ENCODE data around the gene PTPRR.
"Not testable (repeated sequence)": the region's sequence is repeated elsewhere in the genome, so short reads cannot be mapped to it uniquely, and the experiment has no call there.

PTPRR gene

DNA sequence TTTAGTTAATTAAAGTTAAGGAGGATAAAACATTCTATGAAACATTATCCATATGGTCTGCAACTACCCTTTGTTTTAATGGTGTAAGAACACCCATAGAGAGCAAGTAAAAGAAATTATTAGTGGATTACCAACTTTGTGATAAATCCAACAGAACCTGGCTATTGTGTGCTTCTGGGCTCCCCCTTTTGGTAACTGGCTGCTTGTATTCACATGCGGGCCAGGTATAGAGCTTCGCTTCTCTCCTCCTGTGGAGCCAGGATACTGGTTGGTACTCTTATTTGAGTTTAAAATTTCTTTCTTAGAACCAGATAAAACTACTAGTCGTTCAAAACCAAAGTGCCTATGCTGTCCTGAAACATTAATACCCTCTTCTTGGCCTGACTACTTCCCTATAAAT lies 81.0 kb downstream of the PTPRR start:
- DNase-seq (ENCODE audit: low spot score), result no peak

- no peak for DNase-seq (ENCODE audit: low spot score)
Measured at GRCh38 chr12:70838127-70838526, 82.4 kb downstream of the PTPRR start.

DNA sequence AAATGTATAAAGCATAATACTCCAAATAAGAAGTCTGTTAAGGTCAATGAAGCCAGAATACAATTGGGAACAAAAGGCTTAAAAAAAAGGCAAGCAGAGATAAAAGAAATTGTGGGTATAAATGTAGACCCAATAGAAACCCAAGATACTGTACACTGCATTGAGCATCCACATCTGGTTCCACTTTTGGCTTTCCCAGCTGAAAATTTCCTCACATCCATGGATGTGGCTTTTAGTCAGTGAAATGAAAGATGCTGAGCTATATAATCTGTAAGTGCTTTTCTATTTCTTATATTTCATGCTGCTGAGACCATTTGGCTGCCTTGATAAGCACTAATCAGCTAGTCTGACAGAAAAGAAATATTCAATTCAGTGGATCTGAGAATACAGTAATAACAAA lies 83.5 kb downstream of the PTPRR start:
- no peak for DNase-seq (ENCODE audit: low spot score)

DNA sequence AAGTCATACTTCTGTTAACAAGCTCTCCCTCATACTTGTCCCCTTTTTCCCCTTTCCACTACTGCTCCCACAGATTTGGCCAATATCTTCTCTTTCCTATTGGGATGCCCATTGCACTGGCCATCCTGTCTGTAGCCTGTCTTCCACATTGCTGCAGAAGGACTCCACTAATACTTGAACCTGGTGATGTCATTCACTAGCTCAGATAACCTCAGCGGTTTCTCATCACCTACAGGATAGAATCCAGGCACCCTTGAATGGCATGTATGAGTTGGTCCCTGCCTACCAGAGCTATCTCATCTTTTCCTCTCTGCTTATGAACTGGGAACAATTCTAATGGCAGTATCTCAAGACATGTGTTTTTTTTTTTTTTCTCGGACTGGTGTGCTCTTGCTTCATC lies 84.6 kb downstream of the PTPRR start:
- DNase-seq (ENCODE audit: low spot score), result no peak

- no peak for DNase-seq (ENCODE audit: low spot score)
Measured at GRCh38 chr12:70831543-70831942, 89.0 kb downstream of the PTPRR start.

DNA sequence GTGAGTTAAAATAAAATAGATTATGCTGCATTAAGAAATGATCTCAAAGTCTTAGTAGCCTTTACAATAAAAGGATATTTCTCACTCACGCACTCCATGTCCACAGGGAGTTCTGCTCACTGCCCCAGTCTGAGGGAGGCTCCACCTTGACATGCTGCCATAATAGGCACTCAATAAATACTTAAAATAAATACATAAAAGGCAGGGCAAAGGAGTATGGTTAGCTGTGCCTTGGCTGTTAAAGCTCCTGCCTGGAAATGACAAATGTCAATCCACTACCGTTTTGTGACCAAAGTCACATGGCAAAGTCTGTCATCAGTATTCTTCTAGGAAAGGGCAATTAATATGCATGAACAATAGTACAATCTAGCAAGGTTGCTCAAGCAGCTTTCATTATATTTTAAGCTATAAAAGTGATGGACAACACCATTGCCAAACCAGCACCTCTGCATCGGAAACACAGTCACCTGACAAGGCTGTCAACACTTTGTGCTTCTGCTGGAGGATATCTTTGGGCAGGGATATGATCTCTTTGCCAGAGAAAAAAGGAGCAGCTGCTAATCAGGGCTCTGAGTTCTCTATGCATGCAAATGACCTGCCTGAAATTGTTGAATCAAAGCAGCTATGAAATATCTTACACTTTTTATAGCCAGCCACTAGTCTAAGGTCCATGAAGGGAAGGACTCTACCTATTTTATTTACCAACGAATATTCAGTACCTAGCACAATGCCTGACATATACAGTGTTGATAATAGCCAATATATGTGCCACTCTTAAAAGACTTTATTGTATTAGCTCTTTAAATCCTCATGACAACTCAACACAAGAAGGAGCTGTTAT lies 90.1 kb downstream of the PTPRR start:
- DNase-seq (ENCODE audit: low spot score), result no peak

DNA sequence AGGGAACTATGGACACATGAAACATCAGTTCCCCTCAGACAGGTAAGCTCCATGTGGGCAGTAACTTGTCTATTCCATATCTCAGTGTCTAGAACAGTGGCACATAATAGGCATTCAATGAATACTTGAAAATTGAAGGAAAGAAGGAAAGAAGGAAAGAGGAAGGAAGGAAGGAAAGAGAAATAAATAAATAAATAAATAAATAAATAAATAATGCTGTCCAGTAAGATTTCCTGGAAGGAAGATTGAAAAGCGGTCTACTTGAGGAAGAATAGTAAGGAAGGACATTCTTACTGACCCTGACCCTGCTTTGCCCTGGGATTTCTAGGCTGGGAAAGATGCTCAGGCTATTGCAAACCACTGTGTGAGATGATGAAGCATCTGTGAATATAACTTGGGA lies 91.5 kb downstream of the PTPRR start:
- no peak for DNase-seq (ENCODE audit: low spot score)

DNA sequence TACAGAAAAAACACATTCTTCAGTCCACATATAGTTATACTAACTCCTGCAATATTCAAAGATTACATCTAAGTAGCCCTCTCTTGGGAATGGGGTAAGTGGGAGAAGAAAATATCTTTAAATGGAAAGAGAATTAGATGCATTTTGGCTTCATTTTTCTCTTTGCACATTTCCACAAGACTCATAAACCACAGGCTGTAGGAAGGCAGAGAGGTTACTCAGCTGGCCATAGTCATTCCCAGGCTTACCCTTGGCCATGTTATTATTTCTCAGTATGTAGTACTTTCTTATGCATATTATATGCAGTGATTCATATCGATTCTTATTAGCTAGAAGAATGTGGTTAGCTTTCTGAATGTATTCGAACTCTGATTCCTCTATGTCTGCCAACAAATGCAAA lies 92.2 kb downstream of the PTPRR start:
- no peak for DNase-seq (ENCODE audit: low spot score)

DNA sequence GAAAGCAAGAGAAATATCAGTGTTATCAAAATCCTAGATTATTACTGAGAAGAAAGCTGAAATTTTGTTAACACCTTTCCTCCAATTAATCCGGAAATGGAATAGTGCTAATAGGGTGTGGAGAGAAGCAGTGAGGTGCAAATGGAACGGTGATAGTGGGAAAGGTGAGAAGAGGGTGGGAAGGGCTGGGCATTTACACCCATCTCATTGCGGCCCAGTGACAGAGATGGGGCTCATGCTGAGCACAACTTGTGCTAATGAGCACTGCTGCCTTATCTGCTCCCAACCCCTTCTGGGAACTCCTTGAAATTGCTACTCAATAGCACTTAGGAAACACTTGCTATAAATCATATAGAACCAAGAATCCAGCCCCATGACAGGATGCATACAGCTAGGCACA lies 94.4 kb downstream of the PTPRR start:
- no peak for DNase-seq (ENCODE audit: low spot score)

DNA sequence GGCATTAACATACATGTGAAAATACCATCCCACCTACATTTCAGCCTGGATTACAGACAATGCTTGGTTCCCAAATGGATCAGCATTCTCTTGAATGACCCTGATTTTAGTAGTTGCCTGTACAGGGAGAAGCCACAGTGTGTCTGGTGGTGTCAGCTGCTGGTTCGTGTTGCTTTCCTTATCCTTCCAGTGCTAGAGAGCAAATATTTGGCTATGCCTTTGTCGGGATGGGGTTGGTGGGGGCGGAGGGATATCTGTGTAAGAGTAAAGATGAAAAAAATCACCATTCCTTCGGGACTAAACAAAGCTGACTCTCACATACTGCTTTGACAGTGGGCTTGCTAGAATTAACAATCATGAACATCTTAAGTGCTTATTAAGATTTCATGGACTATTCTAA lies 96.0 kb downstream of the PTPRR start:
- DNase-seq (ENCODE audit: low spot score), result no peak

DNA sequence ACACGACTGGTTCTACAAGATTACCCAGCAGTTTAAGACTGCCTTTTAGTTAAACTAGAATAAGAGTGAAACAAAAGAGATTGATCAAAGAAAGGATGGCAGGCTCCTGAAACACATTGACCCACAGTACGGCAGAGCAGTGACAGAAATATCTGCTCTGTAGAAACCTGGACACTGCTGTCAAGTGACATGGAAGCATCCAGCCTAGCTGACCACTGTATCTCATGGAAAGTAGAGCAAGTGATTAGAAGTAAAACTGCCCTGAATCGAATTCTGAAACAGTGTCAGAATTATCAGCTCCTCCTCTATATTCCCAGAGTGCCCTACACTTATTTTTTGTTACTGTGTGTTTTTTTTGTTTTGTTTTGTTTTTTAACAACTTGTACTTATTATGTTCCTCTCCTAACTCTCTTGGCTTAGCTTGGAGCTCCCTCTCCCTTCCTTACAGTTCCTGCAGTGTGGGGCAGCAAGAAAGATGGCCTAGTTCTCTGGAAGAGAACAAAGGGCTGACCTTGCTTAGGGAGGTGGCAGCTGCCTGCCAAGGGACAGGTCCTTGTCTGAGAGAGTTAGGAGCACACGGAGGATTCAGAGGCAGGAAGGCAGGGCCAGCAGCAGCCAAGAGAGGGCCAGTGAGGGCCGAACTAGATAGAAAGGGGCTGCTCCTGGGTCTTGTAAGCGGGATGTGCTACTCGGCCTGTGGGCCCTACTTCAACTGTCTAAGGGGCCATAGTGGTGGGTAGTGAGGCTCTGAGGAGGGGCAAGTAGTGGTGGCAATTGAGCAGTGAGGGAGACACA lies 97.2 kb downstream of the PTPRR start:
- no peak for DNase-seq (ENCODE audit: low spot score)

DNA sequence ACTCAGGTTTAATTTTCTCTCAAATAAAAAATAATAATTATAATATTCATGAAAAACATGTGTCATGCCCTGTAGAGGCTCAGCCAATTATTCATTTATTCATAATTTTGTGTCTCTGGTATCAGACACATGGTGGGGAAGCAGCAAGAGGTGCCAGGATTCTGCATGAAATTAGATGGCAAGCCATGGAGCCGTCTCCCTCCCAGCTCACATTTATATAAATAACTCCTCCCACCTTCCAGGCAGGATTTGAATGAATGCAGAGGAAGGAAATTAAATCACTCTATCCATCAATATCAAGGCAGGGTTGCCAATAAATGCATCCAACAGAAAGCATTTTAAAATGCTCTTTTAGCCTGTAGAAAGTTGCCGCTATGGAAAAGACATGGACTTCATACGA lies 98.1 kb downstream of the PTPRR start:
- no peak for DNase-seq (ENCODE audit: low spot score)

DNA sequence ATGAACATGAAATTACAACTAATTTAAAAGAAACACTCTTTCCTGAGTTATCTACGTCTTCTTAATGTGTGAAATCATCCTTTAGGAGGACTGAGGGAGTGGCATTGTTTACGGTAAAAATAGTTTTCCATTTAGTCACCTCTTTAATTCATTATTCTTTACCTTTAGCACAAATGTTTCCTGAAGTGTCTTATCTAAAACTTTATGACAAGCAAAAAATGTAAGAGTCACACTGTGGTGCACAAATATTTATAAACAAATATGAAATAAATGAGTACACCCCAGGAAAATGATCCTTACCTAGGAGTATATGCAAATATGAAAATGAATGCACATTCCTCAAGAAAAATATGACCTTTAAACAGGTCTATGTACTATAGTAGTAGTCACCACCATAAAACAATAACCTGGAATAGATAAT lies 104.6 kb downstream of the PTPRR start:
- no peak for DNase-seq (ENCODE audit: low spot score)

DNA sequence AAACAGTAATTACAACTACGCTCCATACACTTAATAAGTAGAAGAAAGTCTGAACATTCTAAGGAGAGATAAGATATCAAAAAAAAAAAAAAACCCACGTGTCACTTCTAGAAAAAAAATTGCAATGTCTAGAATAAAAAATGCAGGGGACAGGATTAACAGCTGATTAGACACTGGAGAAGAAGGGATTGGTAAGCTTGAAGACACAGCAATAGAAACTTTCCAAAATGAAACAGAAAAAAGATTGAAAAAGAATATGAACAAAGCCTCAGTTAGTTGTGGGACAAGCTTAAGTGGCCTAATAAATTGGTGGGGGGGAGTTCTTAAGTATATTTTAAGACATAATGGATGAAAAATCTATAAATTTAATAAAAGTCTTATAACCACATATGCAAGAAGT lies 105.5 kb downstream of the PTPRR start:
- DNase-seq (ENCODE audit: low spot score), result no peak

DNA sequence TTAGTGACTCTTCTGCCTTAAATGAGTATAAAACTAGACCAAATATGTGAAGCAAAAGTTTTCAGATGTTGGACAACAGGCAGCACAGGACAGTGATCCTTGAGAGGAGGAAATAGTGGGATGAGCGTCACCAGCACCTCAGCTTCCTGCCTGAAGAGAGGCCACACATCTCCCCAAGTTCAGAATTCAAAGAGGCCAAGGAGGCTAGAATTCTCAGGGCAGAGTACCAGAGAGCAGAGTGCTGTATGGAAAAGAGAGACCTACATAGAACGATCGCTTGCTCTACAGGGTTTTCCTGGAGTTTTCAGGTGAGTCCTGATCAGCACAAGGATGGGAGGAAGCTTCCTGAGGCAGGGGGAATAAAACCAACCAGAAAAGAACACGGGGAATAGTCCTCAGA lies 107.0 kb downstream of the PTPRR start:
- no peak for DNase-seq (ENCODE audit: low spot score)

DNA sequence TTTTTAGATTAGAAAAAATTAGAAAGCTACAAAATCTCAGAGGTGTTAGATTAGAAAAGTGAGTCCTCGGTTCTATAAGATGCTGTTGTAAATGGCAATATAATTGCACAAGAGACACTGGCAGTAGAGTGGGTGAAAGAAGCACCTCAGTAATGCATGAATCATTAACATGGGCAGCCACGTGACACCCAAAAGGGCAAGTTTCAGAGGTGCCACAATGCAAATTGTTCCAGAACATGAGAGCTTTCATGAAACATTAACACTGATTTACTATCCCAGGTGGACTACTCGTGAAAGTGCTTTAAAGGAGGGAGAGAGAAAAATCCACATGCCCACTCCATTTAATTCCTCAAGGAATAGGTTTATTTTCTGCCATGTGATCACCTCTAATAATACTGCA lies 108.4 kb downstream of the PTPRR start:
- DNase-seq (ENCODE audit: low spot score), result no peak

DNA sequence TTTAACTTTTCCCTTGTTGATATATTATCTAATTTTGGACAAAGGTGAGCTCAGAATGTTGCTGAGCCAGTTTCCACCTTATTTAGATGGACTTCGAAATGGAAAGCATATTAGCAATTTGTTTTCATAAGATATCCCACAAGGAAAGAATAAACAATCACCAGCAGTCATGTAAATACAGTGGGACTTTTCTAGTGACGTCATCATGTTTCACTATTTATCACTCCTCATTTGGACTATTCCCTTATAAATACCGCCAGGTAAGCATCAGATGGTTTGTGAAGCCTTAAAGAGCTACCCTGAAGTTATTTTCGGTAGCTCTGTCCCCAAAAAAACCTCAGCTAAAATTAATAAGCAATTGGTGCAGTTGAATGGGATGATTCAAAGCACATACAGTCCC lies 110.7 kb downstream of the PTPRR start:
- no peak for DNase-seq (ENCODE audit: low spot score)

DNA sequence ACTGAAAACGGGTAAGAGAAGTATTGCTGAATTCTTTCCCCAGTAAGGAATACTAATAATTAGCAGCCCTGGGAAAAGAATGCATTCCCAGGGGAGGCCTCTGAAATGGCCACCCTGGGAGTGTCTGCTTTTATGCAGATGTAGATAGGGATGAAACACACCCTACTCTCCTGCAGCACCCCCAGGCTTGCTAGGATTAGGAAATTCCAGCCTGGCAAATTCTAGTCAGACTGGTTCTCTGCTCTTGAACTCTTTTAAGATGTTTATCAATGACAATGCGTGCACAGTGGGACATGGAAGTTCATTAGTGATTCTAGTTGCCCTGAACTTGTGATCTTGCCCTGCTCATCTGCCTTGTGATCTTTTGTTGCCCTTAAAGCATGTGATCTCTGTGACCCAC lies 112.5 kb downstream of the PTPRR start:
- not testable (repeated sequence) for DNase-seq (ENCODE audit: low spot score)

DNA sequence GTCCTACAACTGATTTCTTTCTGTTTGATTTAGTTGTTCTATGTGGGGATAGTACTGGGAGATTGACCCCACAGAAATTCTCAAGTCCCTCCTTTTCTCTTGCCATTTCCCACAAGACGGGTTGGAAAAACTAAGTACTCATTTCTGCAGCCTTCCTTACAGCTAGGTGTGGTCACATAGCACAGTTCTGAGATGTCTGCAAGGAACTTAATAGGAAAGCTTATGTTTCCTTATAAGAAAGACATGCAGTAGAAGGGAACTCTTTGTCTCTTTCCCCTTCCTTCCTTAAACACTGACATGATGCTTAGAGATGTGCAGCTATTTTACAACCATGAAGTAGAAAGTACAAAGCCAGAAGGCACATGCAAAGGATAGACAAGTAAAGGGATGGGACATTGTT lies 113.7 kb downstream of the PTPRR start:
- DNase-seq (ENCODE audit: low spot score), result no peak

DNA sequence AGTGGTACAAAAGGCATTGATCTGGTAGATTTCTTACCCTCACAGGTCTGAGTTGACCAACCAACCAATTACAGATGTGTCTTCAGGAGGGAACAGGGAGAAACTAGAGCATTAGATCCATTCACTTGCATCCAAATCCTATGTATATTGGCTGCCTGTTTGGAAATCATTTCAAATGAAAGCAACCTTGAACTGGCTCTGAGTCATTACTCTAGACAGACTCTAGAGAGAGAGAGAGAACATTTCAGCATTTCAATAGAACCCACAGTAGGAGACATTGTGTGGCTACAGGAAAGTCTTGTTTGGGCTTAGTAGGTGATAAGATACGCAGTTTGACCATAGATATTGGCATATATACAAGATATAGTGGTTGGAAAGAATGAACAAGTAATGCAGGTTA lies 114.5 kb downstream of the PTPRR start:
- no peak for DNase-seq (ENCODE audit: low spot score)

DNA sequence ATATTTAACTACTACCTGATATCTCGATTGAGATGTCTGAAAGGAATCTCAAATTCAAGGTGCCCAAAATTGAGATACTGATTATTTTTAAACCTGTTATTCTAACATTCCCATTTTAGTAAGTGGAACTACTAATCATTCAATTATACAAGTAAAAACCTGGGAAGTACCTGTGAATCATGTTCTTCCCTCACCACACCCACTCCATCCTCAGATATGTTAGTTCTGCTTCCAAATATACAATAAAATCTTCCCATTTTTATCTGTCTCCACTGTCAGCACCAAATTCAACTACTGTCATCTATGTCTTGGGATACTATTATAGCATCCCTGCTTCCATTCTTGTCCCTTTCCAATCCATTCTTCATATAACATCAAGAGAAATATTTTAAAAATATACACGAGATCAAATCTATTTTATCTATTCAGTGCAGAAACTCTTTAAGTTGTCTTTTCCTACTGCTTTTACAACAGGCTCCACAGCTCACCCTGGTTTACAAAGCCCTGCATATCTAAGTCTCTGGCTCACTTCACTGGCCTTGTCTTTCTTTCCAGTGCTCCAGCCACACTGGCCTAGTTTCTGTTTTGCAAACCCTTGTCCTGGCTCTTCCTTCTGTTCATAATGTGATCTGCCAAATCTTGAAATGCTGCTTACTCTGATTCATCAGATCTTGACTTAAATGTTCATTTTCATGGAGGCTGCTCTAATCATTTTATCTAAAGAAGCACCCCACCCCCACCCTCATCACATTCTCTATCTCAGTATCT lies 122.3 kb downstream of the PTPRR start:
- DNase-seq (ENCODE audit: low spot score), result no peak

GRCh38 chr12:70796989-70797388 lies 123.5 kb downstream of the PTPRR start:
- no peak for DNase-seq (ENCODE audit: low spot score)

DNA sequence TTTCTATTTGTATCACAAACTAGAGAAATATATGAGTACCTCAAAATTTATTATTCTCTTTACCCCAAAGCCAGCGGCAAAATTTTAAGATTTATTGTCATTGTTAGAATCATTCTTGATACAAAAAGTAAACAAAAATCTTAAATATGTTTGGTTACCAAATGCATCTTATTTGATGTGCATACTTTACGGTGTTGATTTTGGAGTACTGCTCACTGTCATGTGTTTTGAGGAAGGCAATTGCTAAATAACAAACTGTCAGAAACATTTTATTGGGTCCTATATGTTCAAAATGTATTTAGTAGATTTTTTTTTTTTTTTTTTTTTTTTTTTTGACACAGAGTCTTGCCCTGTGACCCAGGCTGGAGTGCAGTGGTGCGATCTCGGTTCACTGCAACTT lies 124.9 kb downstream of the PTPRR start:
- DNase-seq (ENCODE audit: low spot score), result no peak

Data from hematopoietic multipotent progenitor cell treated with erythropoietin and hydrocortisone succinate and interleukin-3 and kit ligand, for 15 days (in vitro differentiated cells).